Heart right ventricle (tissue), 16 donors: ENCODE data around the gene MYT1. TPM values are rescaled to one million over a fixed set of nuclear protein-coding genes. Genes with fewer than 3 reads are reported as not detected.
"Not testable (repeated sequence)": the region's sequence is repeated elsewhere in the genome, so short reads cannot be mapped to it uniquely, and the experiment has no call there.

Experiments used
- ATAC-seq, 8 donors: fragments of 200-7000 bp; cut with Tn5 transposase; one replicate each; pipeline ENCODE4 v1.9.1; 2020; ENCODE audit warnings: mild to moderate bottlenecking in 8 of 8, moderate library complexity in 8 of 8, moderate number of reproducible peaks in 1 of 8
- DNase-seq, 2 donors: peaks; one replicate each; pipeline ENCODE4 v3.0.0-alpha.2; 2020
- H3K27ac ChIP-seq, 10 donors: fragments of 200-600 bp; sonication (generic) in 2 of 10; one replicate each; pipeline versions ENCODE4 v1.5.0 to v1.8.0; 2020 to 2022; ENCODE audit warnings: mild to moderate bottlenecking in 3 of 10
- H3K27me3 ChIP-seq, 7 donors: fragments of 200-600 bp; one replicate each; pipeline ENCODE4 v1.8.0; 2021 to 2022; ENCODE audit warnings: mild to moderate bottlenecking in 2 of 7
- H3K36me3 ChIP-seq, 9 donors: fragments of 200-600 bp; sonication (generic) in 1 of 9; one replicate each; pipeline versions ENCODE4 v1.5.0 to v1.8.0; 2020 to 2022; ENCODE audit warnings: mild to moderate bottlenecking in 2 of 9
- H3K4me1 ChIP-seq, 9 donors: fragments of 200-600 bp; sonication (generic) in 1 of 9; one replicate each; pipeline versions ENCODE4 v1.5.0 to v1.8.0; 2020 to 2022; ENCODE audit warnings: mild to moderate bottlenecking in 4 of 9
- H3K4me3 ChIP-seq, 10 donors: fragments of 200-600 bp; sonication (generic) in 2 of 10; one replicate each; pipeline versions ENCODE4 v1.5.0 to v1.8.0; 2020 to 2022; ENCODE audit warnings: mild to moderate bottlenecking in 7 of 10, moderate library complexity in 2 of 10
- H3K9me3 ChIP-seq, 11 donors: fragments of 200-600 bp in 10 of 11; sonication (generic) in 2 of 11; one replicate each; pipeline versions ENCODE4 v1.5.0 to v1.8.0; 2013 to 2022; ENCODE audit warnings: mild to moderate bottlenecking in 2 of 11, control low read depth in 1 of 11, moderate library complexity in 1 of 11
- CTCF ChIP-seq, 9 donors: fragments of 200-600 bp; sonication (generic) in 2 of 9; IDR thresholded peaks; one replicate each; pipeline versions ENCODE4 v1.5.0 to v1.8.0; 2021 to 2022; ENCODE audit warnings: antibody characterized with exemption in 9 of 9, mild to moderate bottlenecking in 5 of 9, moderate library complexity in 1 of 9
- WGBS, 2 donors: extraction: QIAGEN DNeasy Blood & Tissue Kit; methylation state at CpG; one replicate each; pipeline ENCODE4 v1.1.7; 2013; ENCODE audit warnings: inconsistent platforms in 1 of 2; 5-methylcytosine and 5-hydroxymethylcytosine counted together
- intact Hi-C, 10 donors: fragments of 100-400 bp; cut with DNase I; formaldehyde crosslinking; loops; one replicate each; pipeline versions ENCODE4 v1.11.1 to v1.14.2; 2022
- polyA plus RNA-seq, 2 donors: library from polyadenylated mRNA; stranded (reverse); fragments of 200-250 nt; gene quantifications; one replicate each; pipeline ENCODE4 v1.2.3, GENCODE V29; 2013
- total RNA-seq, 10 donors: library from RNA; stranded (reverse); fragmentation: NEBNext Ultra II Directional in 3 of 10; extraction: Animal tissue kit (Norgen Biotek cat#: 25700) in 3 of 10; gene quantifications; one replicate each; pipeline versions ENCODE4 v1.2.1 to v1.2.4, GENCODE V29; 2021 to 2023
- donor health status: Arrhythmogenic right ventricular cardiomyopathy.
- donor health status: ischemic (EF 13 %, LVEDD 7.1; RV severe dilation, severe dysfunction).
- donor health status: healthy with polysubstance abuse.
- donor health status: DM: no; HTN: yes; CAD: no.
- donor health status: DM: no; HTN: no; CAD: no.
- donor health status: ischemic (EF 25% LVEDD 6.9; RV normal size, moderate dysfunction).
- donor health status: ischemic (EF 25% LVEDD 5.7; RV mildly dilated, moderate dysfunction).
- donor health status: healthy.
- donor health status: DM: yes; HTN: yes; CAD: no.
- donor health status: Ischemic cardiomyopathy.
- donor health status: ischemic (EF 35%, LVEDD 5.7; RV mildly dilated, moderate dysfunction).
- donor health status: nonischemic (EF 11% LVEDD 7.7; RV severe dilation, severe dysfunction).
- donor health status: DM: yes; HTN: yes; CAD: no.
- donor health status: PGD.
- donor health status: ischemic (EF 29% LVEDD 5.4; RV normal size, mild dysfunction).
- donor health status: nonischemic (EF 23%, LVEDD 6.1; RV moderate dilation, normal function).

MYT1 gene
- total and polyA plus RNA-seq, 12 donors, result 0.01 to 0.35 (median 0.11) TPM; not detected in 1

GRCh38 chr20:64116541-64117431 is 47.5 kb upstream of the MYT1 start:
- no peak for TF ChIP-seq CTCF (IDR thresholded peaks at IDR 0.05)

GRCh38 chr20:64117432-64117777 is 46.8 kb upstream of the MYT1 start:
- ATAC-seq, H3K4me3 ChIP-seq, H3K27ac ChIP-seq, H3K36me3 ChIP-seq, H3K9me3 ChIP-seq, DNase-seq: not testable (repeated sequence)
- Histone ChIP-seq H3K27me3 (peaks cover 0 to 20% (median 18%) of the 10 kb centered on the region in 7 donors), H3K4me1 (peaks cover 0 to 10% (median 0%) of the 10 kb centered on the region in 9 donors)
- 73 to 79% methylated on average over 3 to 4 of the region's 6 CpGs for WGBS, 2 donors
- intact Hi-C loops, result loop anchor here in 2 of 10 donors (5.0 kb wide), 1 partner anchor 35 kb away; the partner anchor contains the start of genes LKAAEAR1 (in 2 of the 2) and OPRL1 (in 2 of the 2)

More at GRCh38 chr20:64116541-64117431, 47.5 kb upstream of the MYT1 start:
- H3K27me3 ChIP-seq, result peaks cover 0 to 15% (median 12%) of the 10 kb centered on the region in 7 donors
- intact Hi-C loops, result loop anchor here in 2 of 10 donors (5.0 kb wide), 1 partner anchor 34 kb away; the partner anchor contains the start of genes LKAAEAR1 (in 2 of the 2) and OPRL1 (in 2 of the 2)
- no peak overlapping the region for H3K27ac ChIP-seq
- 85 to 86% methylated on average over 17 of the region's 17 CpGs for WGBS, 2 donors
- H3K4me3 ChIP-seq, result no peak overlapping the region
- ATAC-seq (no peak), DNase-seq (no peak)
- no peaks in the 10 kb centered on the region for H3K9me3 ChIP-seq
- H3K36me3 ChIP-seq, result no peaks in the 10 kb centered on the region
- peaks cover 0 to 10% (median 0%) of the 10 kb centered on the region in 9 donors for H3K4me1 ChIP-seq

GRCh38 chr20:64119301-64119680 is 45.0 kb upstream of the MYT1 start:
- intact Hi-C loops, result loop anchor here in 2 of 10 donors (5.0 kb wide), 1 partner anchor 37 kb away; the partner anchor contains the start of genes LKAAEAR1 (in 2 of the 2) and OPRL1 (in 2 of the 2)
- no peak for ATAC-seq
- H3K36me3 ChIP-seq, result no peaks in the 10 kb centered on the region
- H3K27ac ChIP-seq, result no peak overlapping the region
- WGBS, 2 donors, result 60 to 64% methylated on average over 8 of the region's 8 CpGs
- peaks cover 0 to 26% (median 22%) of the 10 kb centered on the region in 7 donors for H3K27me3 ChIP-seq
- DNase-seq, result no peak
- no peak overlapping the region for H3K4me3 ChIP-seq
- H3K9me3 ChIP-seq, result no peaks in the 10 kb centered on the region
- TF ChIP-seq CTCF (IDR thresholded peaks at IDR 0.05), result no peak
- H3K4me1 ChIP-seq, result peaks cover 0 to 10% (median 0%) of the 10 kb centered on the region in 9 donors

GRCh38 chr20:64119681-64120341 is 44.4 kb upstream of the MYT1 start:
- Histone ChIP-seq H3K27me3 (peaks cover 0 to 32% (median 25%) of the 10 kb centered on the region in 7 donors), H3K36me3 (no peaks in the 10 kb centered on the region), H3K4me1 (peaks cover 0 to 10% (median 0%) of the 10 kb centered on the region in 9 donors), H3K27ac (no peak overlapping the region), H3K4me3 (peak overlapping the region in 4 of 10 donors; percentile 22 to 36 (median 29)), H3K9me3 (no peaks in the 10 kb centered on the region)
- intact Hi-C loops, result loop anchor here in 9 of 10 donors (2.0 to 10.0 kb wide), 5 partner anchors 38 to 138 kb away; partner anchors contain the start of genes C20orf204 (in 7 of the 9), LKAAEAR1 (in 5 of the 9), OPRL1 (in 5 of the 9) and PRPF6 (in 1 of the 9)
- TF ChIP-seq CTCF (IDR thresholded peaks at IDR 0.05), result no peak
- DNase-seq (no peak), ATAC-seq (peak in 5 of 8 donors; percentile 10 to 46 (median 27))
- 62 to 65% methylated on average over 14 of the region's 14 CpGs for WGBS, 2 donors
